KMS-11 (cell line): ENCODE measurements around the gene CTAG1A.

Experiments
- H2AFZ ChIP-seq: fragments of 200-600 bp; sonication (generic); 2 replicates; pipeline ENCODE4 v1.6.1; 2016; ENCODE audit warnings: antibody characterized with exemption, mixed run types, low read depth
- H3K27ac ChIP-seq: fragments of 200-600 bp; sonication (generic); 2 replicates; pipeline ENCODE4 v1.6.1; 2016; ENCODE audit warnings: mild to moderate bottlenecking, mixed run types
- H3K27me3 ChIP-seq: fragments of 200-600 bp; sonication (generic); 2 replicates; pipeline ENCODE4 v1.6.1; 2017; ENCODE audit warnings: mild to moderate bottlenecking, low read depth, mixed run types, moderate library complexity; ENCODE audit not compliant: insufficient read depth
- H3K36me3 ChIP-seq: fragments of 200-600 bp; sonication (generic); 2 replicates; pipeline ENCODE4 v1.6.1; 2017; ENCODE audit warnings: mild to moderate bottlenecking, mixed run types; ENCODE audit not compliant: insufficient read depth
- H3K4me1 ChIP-seq: fragments of 200-600 bp; sonication (generic); 2 replicates; pipeline ENCODE4 v1.6.1; 2016; ENCODE audit warnings: mild to moderate bottlenecking, low read depth, mixed run types; ENCODE audit not compliant: poor library complexity, severe bottlenecking
- H3K4me2 ChIP-seq: fragments of 200-600 bp; sonication (generic); 2 replicates; pipeline ENCODE4 v1.7.0; 2016; ENCODE audit warnings: mild to moderate bottlenecking, mixed run types
- H3K4me3 ChIP-seq: fragments of 200-600 bp; sonication (generic); IDR thresholded peaks from 2 replicates; pipeline ENCODE4 v1.6.1; 2017; ENCODE audit warnings: low read depth, low read length, mixed read lengths; ENCODE audit not compliant: insufficient read depth
- H3K79me2 ChIP-seq: fragments of 200-600 bp; sonication (generic); 2 replicates; pipeline ENCODE4 v1.6.1; 2016; ENCODE audit warnings: low read depth, mixed run types; ENCODE audit not compliant: insufficient read depth
- H3K9ac ChIP-seq: fragments of 200-600 bp; sonication (generic); 2 replicates; pipeline ENCODE4 v1.6.1; 2016; ENCODE audit warnings: mild to moderate bottlenecking, mixed run types
- H4K20me1 ChIP-seq: fragments of 200-600 bp; sonication (generic); 2 replicates; pipeline ENCODE4 v1.6.1; 2016; ENCODE audit warnings: mild to moderate bottlenecking, mixed run types; ENCODE audit not compliant: insufficient read depth
- CTCF ChIP-seq: fragments of 200-600 bp; sonication (generic); conservative IDR thresholded peaks from 2 replicates; pipeline ENCODE4 v1.6.1; 2017; ENCODE audit warnings: low read depth, mild to moderate bottlenecking, antibody characterized with exemption, low read length, moderate library complexity, mixed read lengths

CTAG1A gene

GRCh38 chrX:154596290-154596929 lies 11.5 kb downstream of the CTAG1A start:
- H3K36me3 ChIP-seq, result no peaks in the 10 kb centered on the region
- no peak overlapping the region for H3K27ac ChIP-seq

GRCh38 chrX:154597221-154597620 lies 12.3 kb downstream of the CTAG1A start:
- H3K27me3 ChIP-seq, result peaks cover 3% of the 10 kb centered on the region; the same call in 1 of the 2 replicates
- H3K4me1 ChIP-seq, result no peaks in the 10 kb centered on the region
- H3K4me3 ChIP-seq, result no peak overlapping the region
- no peak overlapping the region for H3K27ac ChIP-seq
- no peak overlapping the region for H3K4me2 ChIP-seq
- H3K79me2 ChIP-seq, result no peaks in the 10 kb centered on the region
- TF ChIP-seq CTCF, result no peak
- no peak overlapping the region for H3K9ac ChIP-seq
- H2AFZ ChIP-seq, result no peak overlapping the region
- H3K36me3 ChIP-seq, result no peaks in the 10 kb centered on the region
- H4K20me1 ChIP-seq, result no peaks in the 10 kb centered on the region

More at GRCh38 chrX:154596290-154596929, 11.5 kb downstream of the CTAG1A start:
- Histone ChIP-seq H3K9ac (no peak overlapping the region), H4K20me1 (no peaks in the 10 kb centered on the region), H3K79me2 (no peaks in the 10 kb centered on the region), H3K4me3 (no peak overlapping the region), H3K4me1 (no peaks in the 10 kb centered on the region), H3K4me2 (no peak overlapping the region), H2AFZ (no peak overlapping the region), H3K27me3 (peaks cover 3% of the 10 kb centered on the region; the same call in 1 of the 2 replicates)
- TF ChIP-seq CTCF, result no peak

GRCh38 chrX:154598656-154599055 lies 13.7 kb downstream of the CTAG1A start:
- H3K9ac ChIP-seq, result no peak overlapping the region
- H3K36me3 ChIP-seq, result no peaks in the 10 kb centered on the region
- no peaks in the 10 kb centered on the region for H3K4me1 ChIP-seq
- H3K4me3 ChIP-seq, result no peak overlapping the region
- no peak for TF ChIP-seq CTCF
- no peak overlapping the region for H3K27ac ChIP-seq
- no peak overlapping the region for H2AFZ ChIP-seq
- H3K4me2 ChIP-seq, result no peak overlapping the region
- H4K20me1 ChIP-seq, result no peaks in the 10 kb centered on the region
- H3K79me2 ChIP-seq, result no peaks in the 10 kb centered on the region
- peaks cover 3% of the 10 kb centered on the region; the same call in 1 of the 2 replicates for H3K27me3 ChIP-seq

GRCh38 chrX:154599531-154599930 lies 14.6 kb downstream of the CTAG1A start:
- Histone ChIP-seq H3K9ac (no peak overlapping the region), H3K36me3 (no peaks in the 10 kb centered on the region), H2AFZ (no peak overlapping the region), H3K4me3 (no peak overlapping the region), H3K27me3 (0 out of 2 replicates have a peak, but pooled peaks cover 3% of the 10 kb centered on the region), H3K79me2 (no peaks in the 10 kb centered on the region), H3K27ac (no peak overlapping the region), H3K4me2 (no peak overlapping the region), H4K20me1 (no peaks in the 10 kb centered on the region), H3K4me1 (no peaks in the 10 kb centered on the region)
- no peak for TF ChIP-seq CTCF
